ENCODE measurements around the gene LRP1.
A peak's percentile ranks its signal among the peaks of the same experiment; 100 is the strongest.

LRP1 gene

GRCh38 chr12:57215668-57216013, 87.4 kb downstream of the LRP1 start:
- DNase-seq: peak; percentile 53

- DNase-seq: peak; percentile 67
Measured at GRCh38 chr12:57216014-57216911, 88.0 kb downstream of the LRP1 start, which contains the start of gene NXPH4. NXPH4 (plus strand) TSS chr12:57216794; CDS start chr12:57216970, 176 bp downstream.

- peak; percentile 54 for DNase-seq
Measured at GRCh38 chr12:57216921-57217879, 88.9 kb downstream of the LRP1 start.

GRCh38 chr12:57218030-57218853, 90.0 kb downstream of the LRP1 start:
- DNase-seq: no peak

- no peak for DNase-seq
Measured at GRCh38 chr12:57219205-57219992, 91.1 kb downstream of the LRP1 start.

- no peak for DNase-seq
Measured at GRCh38 chr12:57219993-57220754, 91.9 kb downstream of the LRP1 start.

GRCh38 chr12:57220770-57221168, 92.5 kb downstream of the LRP1 start:
- DNase-seq: no peak

- no peak for DNase-seq
Measured at GRCh38 chr12:57221169-57221917, 93.1 kb downstream of the LRP1 start.

- no peak for DNase-seq
Measured at GRCh38 chr12:57222286-57223190, 94.3 kb downstream of the LRP1 start.

- peak; percentile 67 for DNase-seq
Measured at GRCh38 chr12:57223191-57224165, 95.2 kb downstream of the LRP1 start.

GRCh38 chr12:57224278-57224972, 96.1 kb downstream of the LRP1 start:
- no peak for DNase-seq

GRCh38 chr12:57224973-57225679, 96.8 kb downstream of the LRP1 start:
- DNase-seq: peak; percentile 67

GRCh38 chr12:57225680-57226210, 97.5 kb downstream of the LRP1 start:
- no peak for DNase-seq

GRCh38 chr12:57226588-57227314, 98.5 kb downstream of the LRP1 start:
- DNase-seq: no peak

- no peak for DNase-seq
Measured at GRCh38 chr12:57227315-57228115, 99.2 kb downstream of the LRP1 start.

All from CD4-positive, alpha-beta T cell treated with Interleukin-12 subunit alpha and Interleukin-12 subunit beta, for 1 hour (primary cell).